ENCODE results near the gene PCCA.

The PCCA gene

GRCh38 chr13:100443278-100443997 lies 354.5 kb downstream of the PCCA start:
- TF ChIP-seq CTCF (IDR thresholded peaks at IDR 0.05; ENCODE audit: low read depth, low read length, missing control alignments) = no peak
- in situ Hi-C loops (cut with HindIII; ENCODE audit: low pct_ligation_motif_present, low sequenced_read_pairs) = no loop called here
- Histone ChIP-seq H3K36me3 (replicated peaks) (no peaks in the 10 kb centered on the region), H3K27ac (no peak overlapping the region), H3K27me3 (replicated peaks) (no peaks in the 10 kb centered on the region), H3K4me3 (ENCODE audit: low read depth, low read length) (no peak overlapping the region)
- no peak for DNase-seq

- Histone ChIP-seq H3K4me3 (ENCODE audit: low read depth, low read length) (no peak overlapping the region), H3K27me3 (replicated peaks) (no peaks in the 10 kb centered on the region), H3K36me3 (replicated peaks) (no peaks in the 10 kb centered on the region), H3K27ac (no peak overlapping the region)
- no peak for DNase-seq
- in situ Hi-C loops (cut with HindIII; ENCODE audit: low pct_ligation_motif_present, low sequenced_read_pairs) = no loop called here
- no peak for TF ChIP-seq CTCF (IDR thresholded peaks at IDR 0.05; ENCODE audit: low read depth, low read length, missing control alignments)
These were observed 355.1 kb downstream of the PCCA start for GRCh38 chr13:100443998-100444328.

GRCh38 chr13:100447831-100448230 lies 358.9 kb downstream of the PCCA start:
- no peak for DNase-seq
- H3K36me3 ChIP-seq (replicated peaks) = no peaks in the 10 kb centered on the region
- no peaks in the 10 kb centered on the region for H3K27me3 ChIP-seq (replicated peaks)
- H3K27ac ChIP-seq = no peak overlapping the region
- no peak overlapping the region for H3K4me3 ChIP-seq (ENCODE audit: low read depth, low read length)
- TF ChIP-seq CTCF (IDR thresholded peaks at IDR 0.05; ENCODE audit: low read depth, low read length, missing control alignments) = no peak
- in situ Hi-C loops (cut with HindIII; ENCODE audit: low pct_ligation_motif_present, low sequenced_read_pairs) = no loop called here

GRCh38 chr13:100451923-100452322 lies 363.0 kb downstream of the PCCA start:
- no peak for DNase-seq
- no peak for TF ChIP-seq CTCF (IDR thresholded peaks at IDR 0.05; ENCODE audit: low read depth, low read length, missing control alignments)
- H3K4me3 ChIP-seq (ENCODE audit: low read depth, low read length) = no peak overlapping the region
- H3K27ac ChIP-seq = no peak overlapping the region
- in situ Hi-C loops (cut with HindIII; ENCODE audit: low pct_ligation_motif_present, low sequenced_read_pairs) = no loop called here
- no peaks in the 10 kb centered on the region for H3K36me3 ChIP-seq (replicated peaks)
- H3K27me3 ChIP-seq (replicated peaks) = no peaks in the 10 kb centered on the region

GRCh38 chr13:100454876-100455275 lies 366.0 kb downstream of the PCCA start:
- peak; percentile 43 for DNase-seq
- no peaks in the 10 kb centered on the region for H3K27me3 ChIP-seq (replicated peaks)
- in situ Hi-C loops (cut with HindIII; ENCODE audit: low pct_ligation_motif_present, low sequenced_read_pairs) = no loop called here
- no peak overlapping the region for H3K4me3 ChIP-seq (ENCODE audit: low read depth, low read length)
- no peaks in the 10 kb centered on the region for H3K36me3 ChIP-seq (replicated peaks)
- H3K27ac ChIP-seq = no peak overlapping the region
- TF ChIP-seq CTCF (IDR thresholded peaks at IDR 0.05; ENCODE audit: low read depth, low read length, missing control alignments) = no peak

- no peaks in the 10 kb centered on the region for H3K27me3 ChIP-seq (replicated peaks)
- no peak for TF ChIP-seq CTCF (IDR thresholded peaks at IDR 0.05; ENCODE audit: low read depth, low read length, missing control alignments)
- DNase-seq = no peak
- in situ Hi-C loops (cut with HindIII; ENCODE audit: low pct_ligation_motif_present, low sequenced_read_pairs) = no loop called here
- H3K36me3 ChIP-seq (replicated peaks) = no peaks in the 10 kb centered on the region
- no peak overlapping the region for H3K4me3 ChIP-seq (ENCODE audit: low read depth, low read length)
- no peak overlapping the region for H3K27ac ChIP-seq
These were observed 369.8 kb downstream of the PCCA start for GRCh38 chr13:100458673-100459072.

Data from brain microvascular endothelial cell (primary cell).